OCI-LY7 (cell line): ENCODE data around the gene MACROD1. TPM values are rescaled to one million over a fixed set of nuclear protein-coding genes. Genes with fewer than 3 reads are reported as not detected.

Experiments
- BruUV-seq: library from RNA; stranded (reverse); fragments of 400-500 nt; replicated peaks from 2 replicates; lab custom pipeline; 2021; lab: Mats Ljungman, UMichigan
- CTCF ChIA-PET: fragments of 300-600 bp; sonication (Branson Sonifier 250); formaldehyde crosslinking; loops from one replicate; lab custom pipeline; 2022; ENCODE audit warnings: antibody characterized with exemption; ENCODE audit not compliant: unreplicated experiment; lab: Charles Lee
- POLR2A ChIA-PET: fragments of 300-600 bp; sonication (Branson Sonifier 250); formaldehyde crosslinking; loops from one replicate; lab custom pipeline; 2022; ENCODE audit warnings: antibody characterized with exemption; lab: Charles Lee
- DNase-seq: peaks from one replicate; pipeline ENCODE4 v3.0.0-alpha.2; 2015; ENCODE audit warnings: low spot score
- H2AFZ ChIP-seq: fragments of 200-600 bp; sonication (generic), shearing (Covaris generic); 2 replicates; pipeline ENCODE4 v1.6.1; 2014; ENCODE audit warnings: mild to moderate bottlenecking, antibody characterized with exemption, low read length, moderate library complexity
- H3K27ac ChIP-seq: fragments of 200-600 bp; sonication (generic); 2 replicates; pipeline ENCODE4 v1.5.1; 2014; ENCODE audit warnings: mixed run types, low read depth, mild to moderate bottlenecking, moderate library complexity, low read length, inconsistent platforms; ENCODE audit not compliant: poor library complexity, severe bottlenecking
- H3K36me3 ChIP-seq: fragments of 200-600 bp; sonication (generic); 2 replicates; pipeline ENCODE4 v1.6.1; 2014; ENCODE audit warnings: mild to moderate bottlenecking, antibody characterized with exemption, low read length, moderate library complexity, mixed read lengths; ENCODE audit not compliant: insufficient read depth
- H3K4me1 ChIP-seq: fragments of 200-600 bp; sonication (generic); 2 replicates; pipeline ENCODE4 v1.5.1; 2014; ENCODE audit warnings: mild to moderate bottlenecking, low read length; ENCODE audit not compliant: insufficient read depth, poor library complexity, severe bottlenecking
- H3K4me2 ChIP-seq: fragments of 200-600 bp; sonication (generic); 2 replicates; pipeline ENCODE4 v1.6.1; 2014; ENCODE audit warnings: mild to moderate bottlenecking, low read length
- H3K4me3 ChIP-seq: fragments of 200-600 bp; sonication (generic); 2 replicates; pipeline ENCODE4 v1.5.1; 2014; ENCODE audit warnings: mild to moderate bottlenecking, low read depth, low read length; ENCODE audit not compliant: poor library complexity, severe bottlenecking
- H3K79me2 ChIP-seq: fragments of 200-600 bp; sonication (generic); 2 replicates; pipeline ENCODE4 v1.6.1; 2016; ENCODE audit warnings: low read depth, mild to moderate bottlenecking, low read length, moderate library complexity, mixed read lengths; ENCODE audit not compliant: insufficient read depth
- H3K9me2 ChIP-seq: fragments of 200-600 bp; sonication (generic); 2 replicates; pipeline ENCODE4 v1.6.1; 2016; ENCODE audit warnings: mild to moderate bottlenecking, low read length, mixed read lengths; ENCODE audit not compliant: insufficient read depth
- H3K9me3 ChIP-seq: fragments of 200-600 bp; sonication (generic); 2 replicates; pipeline ENCODE4 v1.6.1; 2014; ENCODE audit warnings: mild to moderate bottlenecking, mixed run types, low read length, mixed read lengths
- H4K20me1 ChIP-seq: fragments of 200-600 bp; sonication (generic); 2 replicates; pipeline ENCODE4 v1.6.1; 2014; ENCODE audit warnings: mild to moderate bottlenecking, antibody characterized with exemption, low read length, moderate library complexity, mixed read lengths; ENCODE audit not compliant: insufficient read depth
- EZH2phosphoT487 ChIP-seq: fragments of 200-600 bp; sonication (generic); IDR thresholded peaks from 2 replicates; pipeline ENCODE4 v1.6.1; 2018; ENCODE audit warnings: low read depth, borderline replicate concordance, mild to moderate bottlenecking, mixed run types, antibody characterized with exemption, low read length, moderate library complexity, mixed read lengths
- intact Hi-C: fragments of 100-400 bp; cut with micrococcal nuclease; formaldehyde crosslinking; loops from one replicate; pipeline ENCODE4 v1.10.0; 2022; ENCODE audit not compliant: unreplicated experiment
- total RNA-seq, 2 experiments: library from RNA; depleted of rRNA in 1 of 2; stranded (reverse); fragments of >200 nt in 1 of 2; shearing (Covaris generic) in 1 of 2; gene quantifications; 2 replicates each; pipeline ENCODE4 v1.2.3, GENCODE V29; 2014 to 2022
- TF ChIP-seq, protein P1 (sequence below): fragments of 200-600 bp; sonication (generic); conservative IDR thresholded peaks from 2 replicates; pipeline ENCODE4 v1.5.1; 2014; ENCODE audit warnings: mild to moderate bottlenecking, antibody characterized with exemption, low read length, moderate library complexity, mixed read lengths

Gene MACROD1
- total RNA-seq, 2 experiments from 2014 or later = 14.7 to 25.4 TPM

DNA sequence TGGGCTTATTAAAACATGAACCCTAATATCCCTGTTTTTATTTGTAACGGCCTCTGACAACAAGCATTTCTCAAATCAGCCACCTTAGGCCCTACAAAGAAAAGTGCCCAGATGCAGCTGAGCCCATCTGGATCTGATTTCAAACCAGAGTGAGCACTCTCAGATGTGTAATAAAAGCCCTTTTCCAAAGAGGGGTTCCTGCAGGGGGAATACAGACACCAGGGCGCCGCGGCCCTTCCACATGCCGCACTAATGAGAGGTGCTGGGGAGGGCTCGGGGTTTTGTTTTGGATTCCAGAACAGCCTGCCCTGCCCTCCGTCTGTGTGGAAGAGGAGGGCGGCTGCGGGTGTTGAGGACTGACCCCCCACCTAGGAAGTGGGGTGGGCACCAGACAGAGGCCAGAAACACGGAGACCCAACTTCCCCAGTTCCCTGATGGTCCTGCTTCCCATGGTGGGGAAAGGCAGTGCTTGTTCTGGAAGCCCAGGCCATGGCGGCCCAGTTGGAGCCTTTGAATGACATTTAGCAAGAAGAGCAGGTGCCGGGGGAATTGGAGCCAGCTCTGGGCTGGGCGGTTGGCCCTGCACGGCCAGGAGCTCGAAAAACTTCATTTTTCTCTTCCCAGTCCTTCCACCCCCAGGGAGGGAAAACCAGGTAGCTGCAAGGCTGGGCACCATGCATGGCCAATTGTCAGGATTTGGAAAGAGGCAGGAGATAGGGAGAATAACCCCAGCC lies 63.7 kb downstream of the MACROD1 start:
- no peak for DNase-seq
- Histone ChIP-seq H3K27ac (no peak overlapping the region), H3K9me2 (no peaks in the 10 kb centered on the region), H3K4me2 (no peak overlapping the region), H4K20me1 (no peaks in the 10 kb centered on the region), H3K9me3 (no peaks in the 10 kb centered on the region), H3K4me3 (no peak overlapping the region), H3K36me3 (no peaks in the 10 kb centered on the region), H3K79me2 (no peaks in the 10 kb centered on the region), H2AFZ (no peak overlapping the region), H3K4me1 (peaks cover 16% of the 10 kb centered on the region)
- ChIA-PET POLR2A (no interaction called here), CTCF (no interaction called here)
- BruUV-seq = no TSS peak
- TF ChIP-seq, protein P1, sequence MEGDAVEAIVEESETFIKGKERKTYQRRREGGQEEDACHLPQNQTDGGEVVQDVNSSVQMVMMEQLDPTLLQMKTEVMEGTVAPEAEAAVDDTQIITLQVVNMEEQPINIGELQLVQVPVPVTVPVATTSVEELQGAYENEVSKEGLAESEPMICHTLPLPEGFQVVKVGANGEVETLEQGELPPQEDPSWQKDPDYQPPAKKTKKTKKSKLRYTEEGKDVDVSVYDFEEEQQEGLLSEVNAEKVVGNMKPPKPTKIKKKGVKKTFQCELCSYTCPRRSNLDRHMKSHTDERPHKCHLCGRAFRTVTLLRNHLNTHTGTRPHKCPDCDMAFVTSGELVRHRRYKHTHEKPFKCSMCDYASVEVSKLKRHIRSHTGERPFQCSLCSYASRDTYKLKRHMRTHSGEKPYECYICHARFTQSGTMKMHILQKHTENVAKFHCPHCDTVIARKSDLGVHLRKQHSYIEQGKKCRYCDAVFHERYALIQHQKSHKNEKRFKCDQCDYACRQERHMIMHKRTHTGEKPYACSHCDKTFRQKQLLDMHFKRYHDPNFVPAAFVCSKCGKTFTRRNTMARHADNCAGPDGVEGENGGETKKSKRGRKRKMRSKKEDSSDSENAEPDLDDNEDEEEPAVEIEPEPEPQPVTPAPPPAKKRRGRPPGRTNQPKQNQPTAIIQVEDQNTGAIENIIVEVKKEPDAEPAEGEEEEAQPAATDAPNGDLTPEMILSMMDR = no peak
- no peak for TF ChIP-seq EZH2phosphoT487
- intact Hi-C loops = loop anchor here (5.0 kb wide), 1 partner anchor 45 kb away; no protein-coding TSS in a partner anchor

DNA sequence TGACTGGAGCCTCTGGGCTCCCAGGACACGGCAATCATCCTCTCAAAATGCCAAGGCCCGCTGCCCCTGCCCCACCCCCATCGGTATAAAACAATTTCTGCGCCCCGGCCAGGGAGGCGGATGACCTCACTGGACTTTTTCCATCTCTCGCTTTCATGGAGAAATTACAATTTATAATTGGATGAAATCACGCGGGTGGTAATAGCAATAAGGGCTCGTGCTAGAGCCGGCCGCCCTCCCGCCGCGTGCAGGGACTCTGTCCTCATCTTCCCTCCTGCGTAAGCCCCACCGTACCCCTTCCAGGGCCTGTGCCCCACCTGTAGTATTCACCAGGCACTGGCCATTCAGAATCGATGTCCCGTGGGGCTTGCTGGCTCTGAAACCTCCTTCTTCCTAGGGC lies 64.5 kb downstream of the MACROD1 start:
- Histone ChIP-seq H3K36me3 (no peaks in the 10 kb centered on the region), H4K20me1 (no peaks in the 10 kb centered on the region), H3K4me3 (no peak overlapping the region), H2AFZ (no peak overlapping the region; the same call in 1 of the 2 replicates), H3K4me2 (no peak overlapping the region), H3K27ac (no peak overlapping the region), H3K9me2 (no peaks in the 10 kb centered on the region), H3K4me1 (peaks cover 14% of the 10 kb centered on the region), H3K79me2 (no peaks in the 10 kb centered on the region), H3K9me3 (no peaks in the 10 kb centered on the region)
- ChIA-PET CTCF (no interaction called here), POLR2A (no interaction called here)
- TF ChIP-seq, protein P1 = no peak
- TF ChIP-seq EZH2phosphoT487 = no peak
- intact Hi-C loops = loop anchor here (5.0 kb wide), 1 partner anchor 46 kb away; no protein-coding TSS in a partner anchor
- no TSS peak for BruUV-seq
- DNase-seq = no peak
